ENCODE data around the gene ITCH.

DNA sequence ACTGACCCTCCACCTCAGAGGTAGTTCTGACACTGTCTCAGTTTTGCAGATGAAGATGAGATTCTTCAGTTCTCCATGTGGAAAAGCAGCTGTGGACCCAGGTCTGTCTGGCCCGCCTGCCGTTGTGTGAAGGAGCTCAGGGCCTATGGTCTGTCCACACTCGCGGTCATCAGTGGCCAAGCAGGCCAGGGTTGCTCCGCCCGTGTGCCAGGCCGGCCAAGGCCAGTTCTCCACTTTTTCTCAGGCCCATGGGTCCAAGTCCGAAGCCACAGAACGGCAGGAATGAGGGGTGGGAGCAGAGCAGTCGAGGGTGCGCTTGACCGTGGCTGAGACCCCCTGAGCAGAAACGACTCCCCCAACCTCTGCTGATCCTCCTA is 186.8 kb downstream of the ITCH start:
- TF ChIP-seq, protein P1, sequence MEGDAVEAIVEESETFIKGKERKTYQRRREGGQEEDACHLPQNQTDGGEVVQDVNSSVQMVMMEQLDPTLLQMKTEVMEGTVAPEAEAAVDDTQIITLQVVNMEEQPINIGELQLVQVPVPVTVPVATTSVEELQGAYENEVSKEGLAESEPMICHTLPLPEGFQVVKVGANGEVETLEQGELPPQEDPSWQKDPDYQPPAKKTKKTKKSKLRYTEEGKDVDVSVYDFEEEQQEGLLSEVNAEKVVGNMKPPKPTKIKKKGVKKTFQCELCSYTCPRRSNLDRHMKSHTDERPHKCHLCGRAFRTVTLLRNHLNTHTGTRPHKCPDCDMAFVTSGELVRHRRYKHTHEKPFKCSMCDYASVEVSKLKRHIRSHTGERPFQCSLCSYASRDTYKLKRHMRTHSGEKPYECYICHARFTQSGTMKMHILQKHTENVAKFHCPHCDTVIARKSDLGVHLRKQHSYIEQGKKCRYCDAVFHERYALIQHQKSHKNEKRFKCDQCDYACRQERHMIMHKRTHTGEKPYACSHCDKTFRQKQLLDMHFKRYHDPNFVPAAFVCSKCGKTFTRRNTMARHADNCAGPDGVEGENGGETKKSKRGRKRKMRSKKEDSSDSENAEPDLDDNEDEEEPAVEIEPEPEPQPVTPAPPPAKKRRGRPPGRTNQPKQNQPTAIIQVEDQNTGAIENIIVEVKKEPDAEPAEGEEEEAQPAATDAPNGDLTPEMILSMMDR (IDR thresholded peaks at IDR 0.05), result no peak
- TF ChIP-seq POLR2A (IDR thresholded peaks at IDR 0.05) (no peak), EP300 (IDR thresholded peaks at IDR 0.05) (no peak), POLR2AphosphoS5 (IDR thresholded peaks at IDR 0.05) (no peak)

Data from sigmoid colon (tissue), 4 donors.